Gastrocnemius medialis (tissue), 4 donors: ENCODE data around the gene APP.

Experiments used
- POLR2A ChIP-seq, 2 donors: fragments of 450-650 bp; IDR thresholded peaks; one replicate each; pipeline ENCODE4 v1.6.1; 2017; ENCODE audit warnings: antibody characterized with exemption in 2 of 2, mild to moderate bottlenecking in 2 of 2, moderate library complexity in 2 of 2
- TF ChIP-seq, protein P1 (sequence below), 5 experiments: fragments of 450-650 bp in 3 of 5; fragments of 200-600 bp in 2 of 5; sonication (generic) in 2 of 5; IDR thresholded peaks in 4 of 5; conservative IDR thresholded peaks in 1 of 5; 1 replicate in 4 of 5; 2 replicates in 1 of 5; pipeline ENCODE4 v1.5.1; 2016 to 2019; ENCODE audit warnings: antibody characterized with exemption in 5 of 5, mild to moderate bottlenecking in 3 of 5, moderate library complexity in 3 of 5

GRCh38 chr21:25956993-25957714, 213.4 kb downstream of the APP start:
- TF ChIP-seq, protein P1, sequence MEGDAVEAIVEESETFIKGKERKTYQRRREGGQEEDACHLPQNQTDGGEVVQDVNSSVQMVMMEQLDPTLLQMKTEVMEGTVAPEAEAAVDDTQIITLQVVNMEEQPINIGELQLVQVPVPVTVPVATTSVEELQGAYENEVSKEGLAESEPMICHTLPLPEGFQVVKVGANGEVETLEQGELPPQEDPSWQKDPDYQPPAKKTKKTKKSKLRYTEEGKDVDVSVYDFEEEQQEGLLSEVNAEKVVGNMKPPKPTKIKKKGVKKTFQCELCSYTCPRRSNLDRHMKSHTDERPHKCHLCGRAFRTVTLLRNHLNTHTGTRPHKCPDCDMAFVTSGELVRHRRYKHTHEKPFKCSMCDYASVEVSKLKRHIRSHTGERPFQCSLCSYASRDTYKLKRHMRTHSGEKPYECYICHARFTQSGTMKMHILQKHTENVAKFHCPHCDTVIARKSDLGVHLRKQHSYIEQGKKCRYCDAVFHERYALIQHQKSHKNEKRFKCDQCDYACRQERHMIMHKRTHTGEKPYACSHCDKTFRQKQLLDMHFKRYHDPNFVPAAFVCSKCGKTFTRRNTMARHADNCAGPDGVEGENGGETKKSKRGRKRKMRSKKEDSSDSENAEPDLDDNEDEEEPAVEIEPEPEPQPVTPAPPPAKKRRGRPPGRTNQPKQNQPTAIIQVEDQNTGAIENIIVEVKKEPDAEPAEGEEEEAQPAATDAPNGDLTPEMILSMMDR (IDR thresholded peaks at IDR 0.05 in 4 of 5, conservative IDR thresholded peaks at IDR 0.05 in 1 of 5) = no peak
- no peak for TF ChIP-seq POLR2A (IDR thresholded peaks at IDR 0.05)
